GM12878 (cell line): ENCODE measurements around the gene CELF2. TPM values are rescaled to one million over a fixed set of nuclear protein-coding genes. Genes with fewer than 3 reads are reported as not detected.
A peak's percentile ranks its signal among the peaks of the same experiment; 100 is the strongest.

Source experiments
- ATAC-seq: fragments of 200-7000 bp; cut with Tn5 transposase; 3 replicates; pipeline ENCODE4 v1.9.1; 2020; ENCODE audit warnings: mild to moderate bottlenecking, moderate library complexity
- BruUV-seq: library from RNA; stranded (reverse); fragments of 400-500 nt; replicated peaks from 2 replicates; lab custom pipeline; 2021; lab: Mats Ljungman, UMichigan
- CTCF ChIA-PET: fragments of 300-600 bp; sonication (Branson Sonifier 250); formaldehyde crosslinking; extraction: SDS; loops from one replicate; lab custom pipeline; 2021; ENCODE audit warnings: inconsistent platforms; lab: Yijun Ruan, JAX
- POLR2A ChIA-PET: fragments of 350-600 bp; formaldehyde crosslinking; extraction: SDS; loops from one replicate; lab custom pipeline; 2021; ENCODE audit warnings: inconsistent platforms; lab: Charles Lee
- RAD21 ChIA-PET: fragments of 300-600 bp; sonication (Branson Sonifier 250); formaldehyde crosslinking; loops from one replicate; lab custom pipeline; 2023; ENCODE audit warnings: antibody characterized with exemption; ENCODE audit not compliant: unreplicated experiment; lab: Charles Lee
- SMC1A ChIA-PET: fragments of 300-600 bp; sonication (Branson Sonifier 250); formaldehyde crosslinking; loops from one replicate; lab custom pipeline; 2023; ENCODE audit not compliant: unreplicated experiment, uncharacterized antibody; lab: Charles Lee
- DNase-seq: peaks from one replicate; pipeline ENCODE4 v3.0.0-alpha.2; 2011; ENCODE audit warnings: low read depth, low spot score
- FAIRE-seq: peaks from 3 replicates; lab custom pipeline; 2011; peaks lifted over from hg19 to GRCh38; lab: Jason Lieb, UNC
- H2AFZ ChIP-seq: 2 replicates; pipeline ENCODE4 v1.6.0; 2011; ENCODE audit warnings: low read depth, low read length, control low read depth; ENCODE audit not compliant: control insufficient read depth
- H3K27ac ChIP-seq: 2 replicates; pipeline ENCODE4 v1.5.1; 2011; ENCODE audit warnings: control low read depth; ENCODE audit not compliant: control insufficient read depth, insufficient read depth
- H3K27me3 ChIP-seq, 2 experiments: replicated peaks in 1 of 2; 2 replicates each; pipeline versions ENCODE4 v1.6.0 to v1.6.1; 2011; ENCODE audit warnings: low read length in 1 of 2; ENCODE audit not compliant: control insufficient read depth in 2 of 2, insufficient read depth in 2 of 2
- H3K36me3 ChIP-seq, 2 experiments: 2 replicates each; pipeline ENCODE4 v1.5.1; 2011; ENCODE audit warnings: low read length in 1 of 2; ENCODE audit not compliant: control insufficient read depth in 2 of 2, insufficient read depth in 2 of 2
- H3K4me1 ChIP-seq: 2 replicates; pipeline ENCODE4 v1.6.1; 2011; ENCODE audit warnings: mild to moderate bottlenecking, low read length, moderate library complexity, mixed read lengths; ENCODE audit not compliant: control insufficient read depth, insufficient read depth
- H3K4me2 ChIP-seq: 2 replicates; pipeline ENCODE4 v1.6.0; 2011; ENCODE audit warnings: control low read depth; ENCODE audit not compliant: control insufficient read depth, insufficient read depth
- H3K4me3 ChIP-seq: fragments of 200-600 bp; sonication (generic); 2 replicates; pipeline ENCODE4 v1.5.1; 2016
- H3K79me2 ChIP-seq: 2 replicates; pipeline ENCODE4 v1.6.0; 2011; ENCODE audit warnings: low read length; ENCODE audit not compliant: control insufficient read depth, insufficient read depth
- H3K9ac ChIP-seq: 2 replicates; pipeline ENCODE4 v1.8.0; 2011; ENCODE audit warnings: low read length, control low read depth, mixed read lengths; ENCODE audit not compliant: control insufficient read depth, insufficient read depth
- H3K9me3 ChIP-seq: replicated peaks from 3 replicates; pipeline ENCODE4 v1.5.1; 2011; ENCODE audit warnings: mild to moderate bottlenecking, low read length; ENCODE audit not compliant: control insufficient read depth, insufficient read depth
- H4K20me1 ChIP-seq: 2 replicates; pipeline ENCODE4 v1.6.0; 2011; ENCODE audit not compliant: control insufficient read depth, insufficient read depth
- FOXM1 ChIP-seq: IDR thresholded peaks from 2 replicates; pipeline ENCODE4 v1.6.1; 2012; ENCODE audit warnings: low read depth, mild to moderate bottlenecking, inconsistent platforms, low read length, moderate library complexity
- HCFC1 ChIP-seq: fragments of 150-350 bp; IDR thresholded peaks from 2 replicates; pipeline ENCODE4 v1.6.1; 2014; ENCODE audit warnings: low read length
- POLR2A ChIP-seq: IDR thresholded peaks from 2 replicates; pipeline ENCODE4 v1.6.1; 2011; ENCODE audit warnings: low read depth, mild to moderate bottlenecking, low read length
- POLR2AphosphoS5 ChIP-seq: IDR thresholded peaks from 2 replicates; pipeline ENCODE4 v1.6.1; 2011; ENCODE audit warnings: mild to moderate bottlenecking, low read length, inconsistent platforms
- WGBS: methylation state at CpG from one replicate; pipeline ENCODE4 v1.1.6; 2016; ENCODE audit warnings: low lambda C conversion rate; ENCODE audit not compliant: insufficient replicate concordance, insufficient coverage; ENCODE audit errors: missing lambda C conversion rate; 5-methylcytosine and 5-hydroxymethylcytosine counted together
- in situ Hi-C: fragments of 300-500 bp; cut with MboI; formaldehyde crosslinking; loops from 9 replicates; pipeline ENCODE4 v1.14.3; 2018; ENCODE audit warnings: mixed read lengths
- intact Hi-C: fragments of 100-400 bp; cut with micrococcal nuclease; formaldehyde crosslinking; loops from one replicate; pipeline ENCODE4 v1.14.2; 2022; ENCODE audit not compliant: unreplicated experiment
- polyA plus RNA-seq, 11 experiments: library from polyadenylated mRNA; depleted of rRNA in 4 of 11; unstranded in 6 of 11; stranded (reverse) in 5 of 11; fragments of >200 nt; fragmentation: Nextera tagmentation in 4 of 11; fragmentation: Illumina TruSeq in 1 of 11; extraction: Ambion mirVana in 4 of 11; extraction: Trizol in 1 of 11; gene quantifications; 1 replicate in 1 of 11; 2 replicates in 10 of 11; pipeline versions ENCODE4 v1.2.1 to v1.2.3, GENCODE V29; 2011 to 2016; ENCODE audit warnings: inconsistent platforms in 2 of 11, missing spikeins in 2 of 11, low read depth in 1 of 11
- total RNA-seq, 4 experiments: library from RNA; depleted of rRNA in 3 of 4; stranded (reverse); fragments of >200 nt in 3 of 4; fragmentation: Illumina TruSeq in 1 of 4; extraction: Trizol in 1 of 4; gene quantifications; 2 replicates each; pipeline versions ENCODE4 v1.2.1 to v1.2.3, GENCODE V29; 2013 to 2021

CELF2 gene
- total and polyA plus RNA-seq, 10 of the 15 experiments (the other 5 are each of a cell fraction or from before 2014, with no cell fraction given): 20.8 to 129 (median 86.3) TPM

- in situ Hi-C loops: no loop called here
- ATAC-seq (no peak), DNase-seq (no peak), FAIRE-seq (no peak)
- SMC1A ChIA-PET: no interaction called here
- Histone ChIP-seq H3K27me3 (no peaks in the 10 kb centered on the region), H4K20me1 (no peaks in the 10 kb centered on the region), H3K79me2 (no peaks in the 10 kb centered on the region; the same call in 1 of the 2 replicates), H3K4me3 (no peak overlapping the region), H3K9me3 (no peaks in the 10 kb centered on the region; the same call in 2 of the 3 replicates), H3K9ac (no peak overlapping the region), H3K4me2 (no peak overlapping the region), H2AFZ (no peak overlapping the region), H3K27ac (no peak overlapping the region), H3K36me3 (peaks cover 25 to 56% of the 10 kb centered on the region in 2 experiments), H3K4me1 (peaks cover 23% of the 10 kb centered on the region)
- TF ChIP-seq HCFC1 (no peak), POLR2A (peak; percentile 57)
- CTCF ChIA-PET: no interaction called here
- POLR2A ChIA-PET: no interaction called here
- no TSS peak for BruUV-seq
- 96% methylated on average over 13 of the region's 13 CpGs for WGBS
- intact Hi-C loops: no loop called here
- RAD21 ChIA-PET: no interaction called here
Observed at GRCh38 chr10:11288302-11288701, 270.6 kb downstream of the CELF2 start.

GRCh38 chr10:11290156-11290890 is 272.7 kb downstream of the CELF2 start:
- Histone ChIP-seq H3K4me3 (no peak overlapping the region), H3K79me2 (no peaks in the 10 kb centered on the region; the same call in 1 of the 2 replicates), H3K36me3 (peaks cover 31 to 69% of the 10 kb centered on the region in 2 experiments), H3K27me3 (no peaks in the 10 kb centered on the region), H3K9me3 (no peaks in the 10 kb centered on the region), H3K4me2 (no peak overlapping the region), H3K27ac (no peak overlapping the region), H3K9ac (no peak overlapping the region), H3K4me1 (peaks cover 16% of the 10 kb centered on the region), H4K20me1 (no peaks in the 10 kb centered on the region), H2AFZ (no peak overlapping the region)
- SMC1A ChIA-PET: interaction anchor here (1.2 kb wide), 2 partner anchors 14 to 37 kb away, joined by 3 to 4 read pairs; no protein-coding TSS in a partner anchor
- no TSS peak for BruUV-seq
- POLR2A ChIA-PET: no interaction called here
- no peak for DNase-seq
- no peak for FAIRE-seq
- ATAC-seq: no peak
- in situ Hi-C loops (no loop called here), intact Hi-C loops (no loop called here)
- RAD21 ChIA-PET: no interaction called here
- CTCF ChIA-PET: no interaction called here
- 0 out of 2 replicates have a peak, but pooled peaks have one; percentile 26 for TF ChIP-seq POLR2A
- TF ChIP-seq POLR2AphosphoS5: 0 out of 2 replicates have a peak, but pooled peaks have one; percentile 37
- TF ChIP-seq FOXM1: no peak
- 98% methylated on average over 22 of the region's 24 CpGs for WGBS
